Nephron (organoid): ENCODE data around the gene GFOD1.

ENCODE experiments used
- H3K27ac Mint-ChIP-seq, 3 experiments: 2 replicates each; pipeline ENCODE4 v1.8.0; 2020; ENCODE audit warnings: mixed read lengths in 3 of 3, mild to moderate bottlenecking in 2 of 3, moderate library complexity in 1 of 3
- H3K27me3 Mint-ChIP-seq: 2 replicates; pipeline ENCODE4 v1.8.0; 2021; ENCODE audit warnings: low read depth, mild to moderate bottlenecking, moderate library complexity, mixed read lengths
- H3K36me3 Mint-ChIP-seq: 2 replicates; pipeline ENCODE4 v1.8.0; 2020; ENCODE audit warnings: low read depth, mixed read lengths
- H3K4me1 Mint-ChIP-seq: 2 replicates; pipeline ENCODE4 v1.8.0; 2020; ENCODE audit warnings: mixed read lengths
- H3K4me3 Mint-ChIP-seq, 3 experiments: 2 replicates each; pipeline ENCODE4 v1.8.0; 2020; ENCODE audit warnings: mild to moderate bottlenecking in 3 of 3, mixed read lengths in 3 of 3, moderate library complexity in 2 of 3
- H3K9me3 Mint-ChIP-seq: 2 replicates; pipeline ENCODE4 v1.8.0; 2020; ENCODE audit warnings: mixed read lengths
- TF ChIP-seq, protein P1 (sequence below), 3 experiments: fragments of 200-600 bp; sonication (generic); IDR thresholded peaks; one replicate each; pipeline ENCODE4 v1.5.0; 2021; ENCODE audit warnings: antibody characterized with exemption in 3 of 3; ENCODE audit not compliant: unreplicated experiment in 3 of 3

Gene GFOD1

DNA sequence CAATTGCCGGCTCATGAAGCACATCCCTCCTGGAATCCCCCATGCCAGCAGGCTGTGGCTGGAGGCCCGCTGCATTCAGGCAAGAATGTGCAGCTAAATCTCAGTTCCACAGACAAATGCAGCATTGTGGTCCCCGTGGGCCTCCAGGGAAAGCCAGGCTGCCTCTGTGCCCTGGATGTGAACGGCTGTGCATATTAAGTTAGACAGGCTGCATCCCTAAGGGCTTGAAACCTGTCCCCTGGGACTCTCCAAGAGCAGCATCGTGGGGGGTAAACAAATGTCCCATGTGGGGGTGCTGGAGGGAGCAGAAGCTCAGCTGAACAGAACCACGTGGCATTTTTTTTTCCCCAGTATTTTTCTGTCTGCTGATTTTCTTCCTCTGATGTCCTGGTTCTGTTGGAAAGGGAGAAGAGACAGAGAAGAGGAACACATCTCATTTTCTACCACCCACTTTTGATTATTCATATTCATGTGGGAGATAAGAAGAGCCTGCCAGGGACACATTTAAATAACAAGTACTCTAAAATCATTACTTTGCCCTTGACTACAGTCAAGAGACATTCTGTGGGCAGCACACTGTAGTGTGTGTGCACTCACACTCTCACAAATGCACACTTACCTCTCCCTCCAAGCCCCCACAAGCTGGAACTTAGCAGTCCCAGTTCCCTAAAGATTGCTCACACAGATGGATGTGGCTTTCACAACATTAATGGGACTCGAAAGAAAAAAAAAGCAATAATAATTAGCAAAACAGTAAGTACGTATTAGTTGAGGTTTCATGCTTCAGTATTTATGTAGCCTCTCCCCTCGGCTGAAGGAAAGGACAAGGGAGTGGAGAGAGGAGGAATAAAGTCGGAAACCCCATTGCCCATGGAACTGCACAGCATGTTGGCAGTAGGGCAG lies 16.9 kb downstream of the GFOD1 start:
- TF ChIP-seq, protein P1, sequence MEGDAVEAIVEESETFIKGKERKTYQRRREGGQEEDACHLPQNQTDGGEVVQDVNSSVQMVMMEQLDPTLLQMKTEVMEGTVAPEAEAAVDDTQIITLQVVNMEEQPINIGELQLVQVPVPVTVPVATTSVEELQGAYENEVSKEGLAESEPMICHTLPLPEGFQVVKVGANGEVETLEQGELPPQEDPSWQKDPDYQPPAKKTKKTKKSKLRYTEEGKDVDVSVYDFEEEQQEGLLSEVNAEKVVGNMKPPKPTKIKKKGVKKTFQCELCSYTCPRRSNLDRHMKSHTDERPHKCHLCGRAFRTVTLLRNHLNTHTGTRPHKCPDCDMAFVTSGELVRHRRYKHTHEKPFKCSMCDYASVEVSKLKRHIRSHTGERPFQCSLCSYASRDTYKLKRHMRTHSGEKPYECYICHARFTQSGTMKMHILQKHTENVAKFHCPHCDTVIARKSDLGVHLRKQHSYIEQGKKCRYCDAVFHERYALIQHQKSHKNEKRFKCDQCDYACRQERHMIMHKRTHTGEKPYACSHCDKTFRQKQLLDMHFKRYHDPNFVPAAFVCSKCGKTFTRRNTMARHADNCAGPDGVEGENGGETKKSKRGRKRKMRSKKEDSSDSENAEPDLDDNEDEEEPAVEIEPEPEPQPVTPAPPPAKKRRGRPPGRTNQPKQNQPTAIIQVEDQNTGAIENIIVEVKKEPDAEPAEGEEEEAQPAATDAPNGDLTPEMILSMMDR (IDR thresholded peaks at IDR 0.05; ENCODE audit: unreplicated experiment in 3 of 3): no peak
- Mint-ChIP-seq H3K27me3 (peaks cover 4% of the 10 kb centered on the region), H3K27ac (no peak overlapping the region), H3K4me3 (no peak overlapping the region), H3K9me3 (peaks cover 6% of the 10 kb centered on the region), H3K4me1 (peaks cover 4% of the 10 kb centered on the region), H3K36me3 (peaks cover 3% of the 10 kb centered on the region)

DNA sequence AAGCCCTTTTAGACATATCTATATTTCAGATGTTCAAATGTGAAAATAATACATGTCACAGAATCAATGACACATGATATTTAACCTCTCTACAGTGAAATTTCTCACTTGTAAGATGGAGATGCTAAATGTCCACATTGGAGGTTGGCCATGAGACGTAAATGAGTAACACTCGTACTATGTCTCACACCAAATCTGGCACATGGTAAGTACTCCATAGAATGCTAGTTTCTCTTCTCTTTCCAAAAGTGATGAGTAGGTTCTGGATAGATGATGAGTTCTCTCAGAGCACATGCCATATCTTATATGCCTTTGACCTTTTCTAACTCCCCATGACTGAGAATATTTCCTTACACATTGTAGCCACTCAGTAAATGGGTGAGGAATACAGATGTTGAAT lies 17.7 kb downstream of the GFOD1 start:
- Mint-ChIP-seq H3K27ac (no peak overlapping the region), H3K27me3 (peaks cover 6% of the 10 kb centered on the region), H3K9me3 (peaks cover 6% of the 10 kb centered on the region), H3K4me1 (peaks cover 4% of the 10 kb centered on the region), H3K4me3 (no peak overlapping the region), H3K36me3 (peaks cover 3% of the 10 kb centered on the region)
- TF ChIP-seq, protein P1 (IDR thresholded peaks at IDR 0.05; ENCODE audit: unreplicated experiment in 3 of 3): no peak

DNA sequence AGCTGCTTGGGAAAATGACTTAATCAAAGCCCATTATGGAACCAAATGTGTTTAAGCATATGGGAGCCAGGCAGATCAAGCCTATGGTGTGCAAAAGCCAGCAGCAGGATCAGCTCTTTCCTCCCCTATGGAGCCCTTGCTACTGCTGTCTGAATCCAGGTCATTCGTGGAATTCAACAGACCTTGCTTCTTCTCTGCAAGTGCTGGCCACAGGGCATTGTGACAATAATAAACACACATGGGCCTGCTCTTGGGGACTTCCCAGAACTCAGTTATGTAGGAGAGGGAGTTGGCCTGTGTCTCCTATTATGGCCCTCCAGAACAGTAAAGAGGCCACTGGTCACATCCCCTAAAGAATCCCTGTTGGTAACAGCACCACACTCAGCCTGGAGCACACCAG lies 18.6 kb downstream of the GFOD1 start:
- Mint-ChIP-seq H3K9me3 (peaks cover 6% of the 10 kb centered on the region), H3K27me3 (peaks cover 12% of the 10 kb centered on the region), H3K27ac (no peak overlapping the region), H3K4me3 (no peak overlapping the region), H3K36me3 (peaks cover 3% of the 10 kb centered on the region), H3K4me1 (peaks cover 4% of the 10 kb centered on the region)
- TF ChIP-seq, protein P1 (IDR thresholded peaks at IDR 0.05; ENCODE audit: unreplicated experiment in 3 of 3): no peak

DNA sequence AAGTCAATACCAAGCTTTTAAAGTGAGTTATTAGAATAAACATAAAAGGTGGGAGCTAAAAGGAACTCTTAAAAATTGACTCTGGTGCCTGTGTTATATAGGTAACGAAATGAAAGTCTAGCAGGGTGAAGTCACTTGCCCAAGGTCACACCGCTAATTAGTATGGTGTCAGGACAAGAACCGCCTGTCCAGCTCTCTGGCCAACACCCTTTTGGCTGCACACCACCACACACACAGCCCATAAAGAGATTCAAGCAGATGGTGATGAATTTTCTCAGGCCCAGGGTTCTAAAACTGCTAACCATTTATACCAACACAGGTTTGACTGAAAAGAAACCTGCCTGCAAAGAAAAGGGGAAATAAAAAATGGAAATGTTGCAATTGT lies 20.2 kb downstream of the GFOD1 start:
- TF ChIP-seq, protein P1 (IDR thresholded peaks at IDR 0.05; ENCODE audit: unreplicated experiment in 3 of 3): no peak
- Mint-ChIP-seq H3K4me1 (peaks cover 11% of the 10 kb centered on the region), H3K4me3 (no peak overlapping the region), H3K36me3 (peaks cover 3% of the 10 kb centered on the region), H3K9me3 (peaks cover 6% of the 10 kb centered on the region), H3K27me3 (peaks cover 18% of the 10 kb centered on the region), H3K27ac (no peak overlapping the region)

DNA sequence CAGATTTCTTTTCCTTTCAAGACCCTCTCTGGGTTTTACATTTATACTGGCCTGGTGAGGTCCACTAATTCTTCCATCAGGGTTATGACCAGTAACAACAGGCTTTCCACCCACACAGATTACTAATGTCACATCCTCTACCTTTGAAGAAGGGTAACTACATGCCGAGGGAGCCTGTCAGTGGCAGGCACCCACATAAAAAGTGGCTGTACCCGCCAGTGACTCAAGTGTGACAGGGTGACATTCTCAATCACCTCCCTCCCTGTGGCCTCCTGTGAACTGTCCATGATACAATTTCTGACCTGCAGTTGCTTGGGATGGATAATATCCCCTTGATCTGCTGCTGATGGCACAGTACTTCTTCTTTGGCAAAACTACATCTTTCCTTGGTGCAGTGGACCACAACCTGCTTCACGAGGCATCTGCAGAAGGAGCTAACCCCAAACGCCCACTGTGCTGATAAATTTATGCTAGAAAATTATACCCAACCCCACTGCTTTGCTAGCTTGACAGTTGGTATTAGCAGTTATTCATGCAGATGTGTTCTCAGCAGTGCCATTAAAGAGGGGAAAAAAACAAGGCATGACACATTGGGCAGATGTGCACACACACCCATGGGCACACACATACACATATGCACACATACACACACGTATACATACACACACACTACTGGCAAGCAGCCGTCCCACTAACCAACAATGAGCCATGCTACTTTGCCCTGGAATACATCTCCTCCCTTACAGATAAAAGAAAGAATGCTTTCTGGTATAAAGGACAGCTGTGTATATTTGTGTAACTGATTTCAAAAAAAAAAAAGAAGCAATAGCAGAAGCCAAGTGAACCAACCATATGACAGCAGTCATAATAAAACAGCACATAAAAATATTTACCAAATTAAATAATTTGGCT lies 20.8 kb downstream of the GFOD1 start:
- Mint-ChIP-seq H3K4me1 (peaks cover 14% of the 10 kb centered on the region), H3K9me3 (peaks cover 6% of the 10 kb centered on the region), H3K27ac (no peak overlapping the region), H3K27me3 (peaks cover 23% of the 10 kb centered on the region), H3K4me3 (no peak overlapping the region), H3K36me3 (peaks cover 3% of the 10 kb centered on the region)
- TF ChIP-seq, protein P1 (IDR thresholded peaks at IDR 0.05; ENCODE audit: unreplicated experiment in 3 of 3): no peak
